NCI-H187 treated with DMSO at 0.1 percent for 48 hours (cell line): ENCODE measurements around the gene NOP16.
A peak's percentile ranks its signal among the peaks of the same experiment; 100 is the strongest.

Source experiments
- DNase-seq: peaks from one replicate; lab custom pipeline; 2025; lab: John Stamatoyannopoulos, UW

Gene NOP16

DNA sequence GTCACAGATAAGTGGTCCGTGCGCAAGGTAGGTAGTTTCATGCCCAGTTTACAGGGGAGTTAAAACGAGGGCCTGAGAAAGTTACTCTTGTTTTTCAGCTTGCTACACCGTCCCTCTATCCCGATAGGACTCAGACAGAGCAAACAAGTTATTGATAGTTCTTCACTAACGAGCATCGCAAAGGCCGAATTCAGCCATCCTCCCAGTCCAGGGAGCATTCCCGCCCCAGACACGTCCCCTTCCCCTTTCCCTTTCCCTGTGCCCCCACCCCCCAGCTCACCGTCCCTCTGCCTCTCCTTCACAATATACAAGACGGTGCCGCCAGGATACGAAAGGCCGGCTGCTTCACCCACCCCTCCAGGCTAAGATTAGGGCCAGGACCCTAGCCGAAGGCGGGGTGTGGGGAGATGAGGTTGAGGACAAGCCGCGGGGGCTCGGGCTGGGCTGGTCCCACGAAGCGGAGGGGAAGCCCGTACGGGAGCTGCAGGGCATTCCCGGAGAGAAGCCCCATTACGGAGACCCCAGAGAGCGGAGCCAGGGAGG is 27.4 kb downstream of the NOP16 start:
- no peak for DNase-seq

DNA sequence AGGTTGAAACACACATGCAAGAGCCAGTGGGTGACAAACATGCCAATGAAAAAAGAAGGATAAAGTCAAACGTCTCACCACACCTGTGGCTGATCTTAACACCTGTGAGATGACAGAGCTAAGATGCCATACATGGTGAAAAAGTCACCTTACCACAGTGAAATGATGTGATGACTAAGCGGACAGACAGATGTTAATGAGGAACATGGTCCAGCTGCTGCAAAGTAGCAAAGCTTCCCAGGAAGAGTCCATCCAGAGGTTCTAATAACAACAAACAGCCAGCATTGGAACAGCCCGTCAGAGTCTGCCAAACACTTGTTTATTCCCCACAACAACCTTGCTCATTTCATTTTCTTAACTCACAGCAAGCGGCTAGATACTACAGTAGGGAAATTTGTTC is 28.7 kb downstream of the NOP16 start:
- DNase-seq: no peak

DNA sequence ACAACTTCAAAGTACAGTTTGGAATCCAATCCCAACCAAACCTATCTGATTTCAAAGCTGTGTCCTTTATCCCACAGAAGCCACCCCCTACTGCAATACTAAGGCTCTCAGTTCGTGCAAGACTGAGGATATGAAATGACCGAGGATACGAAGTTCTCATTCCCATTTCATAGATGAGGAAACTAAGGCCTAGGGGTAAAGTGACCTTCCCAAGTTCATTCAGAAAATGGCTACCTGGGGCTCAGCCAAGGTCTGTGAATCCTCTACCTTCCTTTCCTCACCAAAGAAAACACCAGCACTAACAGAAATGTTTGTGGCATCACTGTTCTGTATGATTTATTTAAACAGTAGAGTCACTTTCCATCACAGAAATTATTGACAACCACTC is 32.2 kb downstream of the NOP16 start:
- no peak for DNase-seq

DNA sequence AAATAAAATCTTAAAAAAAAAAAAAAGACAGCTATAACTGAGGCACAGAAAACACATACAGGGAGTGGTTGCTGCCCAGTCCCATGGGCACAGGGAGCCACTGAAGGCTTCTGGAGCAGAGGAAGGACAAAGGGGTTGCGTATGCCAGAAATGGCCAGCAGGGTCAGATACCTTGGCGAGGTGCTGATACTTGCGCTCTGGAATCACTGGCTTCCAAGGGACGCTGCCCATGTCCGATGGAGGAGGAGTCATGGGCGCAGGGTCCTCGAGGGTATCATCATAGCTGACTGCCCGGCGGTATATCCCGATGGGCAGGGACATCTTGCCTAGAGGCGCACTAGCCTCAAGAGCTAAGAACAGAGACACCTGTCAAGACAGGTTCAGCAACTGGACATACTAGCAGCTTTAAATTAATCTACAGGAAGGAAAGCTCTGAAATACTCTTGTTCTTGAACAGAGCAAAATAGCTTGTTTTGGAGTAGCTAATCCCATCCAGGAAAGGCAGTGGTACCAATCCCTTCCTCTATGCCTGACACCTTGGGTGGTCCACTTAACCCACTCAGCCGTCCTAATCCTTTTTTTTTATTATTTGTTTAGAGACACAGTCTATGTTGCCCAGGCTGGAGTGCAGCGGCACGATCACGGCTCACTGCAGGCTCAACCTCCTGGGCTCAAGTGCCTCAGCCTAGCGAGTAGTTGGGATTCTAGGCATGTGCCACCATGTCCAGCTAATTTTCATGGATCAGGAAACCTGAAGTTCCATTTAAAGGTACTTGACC is 32.8 kb downstream of the NOP16 start:
- peak; percentile 20 for DNase-seq

DNA sequence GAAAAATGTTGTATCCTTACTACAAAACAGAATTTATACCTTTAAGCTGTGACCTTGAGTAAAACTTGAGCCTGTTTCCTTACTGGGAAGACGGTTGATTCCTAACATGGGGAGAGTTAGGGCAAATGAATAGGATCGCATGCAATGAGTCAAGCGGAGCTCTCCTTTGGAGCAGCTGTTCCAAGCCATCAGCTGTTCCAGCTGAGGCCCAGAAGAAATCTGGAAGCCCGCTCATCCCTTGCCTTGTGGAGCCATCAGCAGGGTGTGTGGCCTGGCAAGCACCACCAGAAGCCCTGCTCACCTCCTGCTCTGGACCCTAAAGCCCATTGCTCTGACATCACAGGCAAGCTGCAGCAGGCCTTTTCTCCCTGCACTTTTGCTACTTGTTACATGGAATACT is 34.9 kb downstream of the NOP16 start:
- DNase-seq: no peak

DNA sequence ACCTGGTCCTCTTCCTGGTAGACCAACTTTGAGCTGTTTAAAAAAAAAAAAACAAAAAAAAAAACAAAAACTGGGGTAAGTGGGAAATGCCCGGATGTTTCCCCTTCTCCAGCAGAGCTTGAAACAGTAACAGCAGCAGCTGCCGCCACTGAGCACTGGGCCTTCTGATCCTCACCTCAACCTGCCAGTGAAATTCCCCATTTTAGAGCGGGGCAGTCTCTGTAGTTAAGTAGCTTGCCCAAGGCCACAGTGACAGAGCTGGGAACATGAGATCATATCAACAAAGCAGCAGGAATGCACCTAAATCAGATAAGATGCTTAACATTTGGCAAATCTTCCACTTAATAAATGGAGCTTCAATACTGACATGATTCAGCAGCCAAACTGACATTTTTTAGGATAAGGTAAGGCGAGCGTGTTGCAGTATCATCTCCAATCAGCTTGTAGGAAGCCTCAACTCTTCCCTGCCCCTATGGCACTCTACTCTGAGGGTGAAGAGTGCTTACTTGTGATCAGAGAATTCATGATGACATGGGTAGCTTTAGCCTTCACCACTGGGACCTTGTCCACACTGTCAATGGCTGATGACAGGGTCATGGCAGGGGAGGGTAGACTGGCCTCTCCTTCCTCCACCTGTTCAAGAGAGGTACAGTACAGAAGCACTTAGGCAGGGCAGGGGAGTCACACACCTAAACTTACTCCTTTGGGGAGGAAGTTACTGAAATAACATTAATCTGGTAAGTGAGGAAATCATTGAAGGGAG is 36.1 kb downstream of the NOP16 start:
- DNase-seq: no peak

DNA sequence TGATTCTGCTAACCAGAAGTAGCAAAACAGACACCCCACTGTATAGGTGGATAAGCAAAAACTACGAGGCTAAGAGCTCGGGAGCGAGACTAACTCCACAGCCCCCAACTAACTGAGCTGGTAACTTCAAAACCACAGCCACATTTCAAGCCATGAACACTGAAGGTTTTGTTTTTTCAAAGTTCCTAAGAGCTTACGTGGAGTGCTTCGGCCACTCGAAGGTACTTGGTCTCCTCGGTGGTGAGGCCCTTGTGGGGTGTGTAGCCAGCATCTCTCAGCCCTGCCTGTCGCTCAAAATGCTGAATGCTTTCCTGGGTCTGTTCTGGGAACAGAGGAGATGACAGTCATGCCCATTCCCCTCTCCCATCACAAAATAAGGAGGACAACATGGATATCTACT is 38.0 kb downstream of the NOP16 start:
- DNase-seq: no peak

DNA sequence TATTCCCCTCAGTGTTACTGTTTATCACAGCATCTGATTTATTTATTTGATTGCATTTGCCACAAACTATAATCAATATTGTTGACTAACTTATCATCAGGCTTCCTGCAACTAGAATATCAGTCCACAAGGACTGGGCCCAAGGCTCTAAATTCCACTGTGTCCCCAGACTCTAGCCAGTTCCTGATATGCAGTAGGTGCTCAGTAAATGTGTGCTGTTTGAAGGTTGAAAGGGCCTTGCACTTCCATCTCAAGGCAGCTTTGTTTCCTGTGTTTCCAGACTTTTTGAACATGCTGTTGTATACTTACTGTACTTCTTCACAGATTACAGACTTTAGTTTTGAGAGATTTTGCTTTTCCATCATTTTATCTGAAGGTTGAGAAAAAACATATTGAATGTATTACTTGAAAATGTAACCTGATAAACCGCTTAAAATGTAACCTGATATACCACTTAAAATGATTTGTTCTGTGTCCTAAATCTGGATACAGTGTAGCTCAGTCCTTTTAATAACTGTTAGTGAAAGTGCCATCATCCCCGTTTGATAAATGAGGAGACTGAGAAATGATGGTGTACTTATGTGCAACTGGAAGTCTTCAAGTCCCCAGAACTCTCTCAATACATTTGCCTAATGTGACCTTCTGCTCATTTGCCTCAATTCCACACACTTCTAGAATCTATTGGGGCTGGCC is 45.5 kb downstream of the NOP16 start:
- DNase-seq: no peak

DNA sequence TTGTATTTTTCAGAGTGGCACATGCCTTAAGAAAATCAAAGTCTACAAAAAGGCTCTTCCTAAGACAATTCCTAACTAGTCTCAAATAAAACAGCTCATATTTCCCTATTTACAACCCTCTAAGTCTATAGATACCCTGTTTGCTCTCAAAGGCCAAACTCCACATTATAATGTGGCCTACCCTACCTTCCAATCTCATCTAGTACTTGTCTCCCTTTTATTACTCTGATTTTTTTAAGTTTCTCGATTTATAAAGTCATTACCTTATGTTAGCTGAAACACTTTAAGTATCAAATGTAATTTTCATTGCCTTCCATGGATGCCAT is 46.3 kb downstream of the NOP16 start:
- no peak for DNase-seq

DNA sequence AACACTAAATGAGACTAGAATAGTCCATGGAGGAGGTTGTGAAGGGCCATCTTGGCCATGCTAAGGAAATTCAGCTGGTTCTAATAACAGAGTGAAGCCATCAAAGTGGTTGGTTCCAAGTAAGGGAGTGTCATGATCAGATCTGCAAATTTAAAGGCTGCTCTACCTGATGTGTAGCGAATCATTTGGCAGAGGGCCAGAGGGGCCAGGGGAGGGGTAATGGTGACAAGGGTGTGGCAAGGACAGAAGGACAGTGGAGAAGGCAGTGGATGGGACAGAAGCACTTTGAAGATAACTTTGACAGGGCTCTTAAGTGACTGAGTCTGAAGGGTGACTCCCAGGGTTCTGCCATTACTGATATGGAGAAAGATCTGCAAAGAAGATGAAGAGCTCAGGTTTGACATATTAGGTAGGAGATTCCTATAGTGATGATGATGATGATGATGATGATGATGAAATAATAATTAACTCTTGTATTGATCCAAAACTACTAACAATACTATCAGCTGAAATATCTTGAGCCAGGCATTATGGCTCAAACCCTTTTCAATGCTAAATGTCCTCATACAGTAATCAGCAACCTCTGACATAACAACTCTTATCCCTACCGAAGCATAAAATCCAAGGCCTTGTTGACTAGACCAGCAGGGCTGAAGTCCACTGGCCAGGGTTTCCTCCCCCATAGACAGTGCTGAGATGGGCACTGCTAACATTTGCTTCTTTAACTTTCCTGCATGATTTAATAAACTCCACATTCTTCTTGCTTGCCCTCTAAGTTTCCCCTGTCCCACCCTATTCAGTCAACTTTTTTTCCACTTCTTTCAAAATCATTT is 46.9 kb downstream of the NOP16 start:
- no peak for DNase-seq

DNA sequence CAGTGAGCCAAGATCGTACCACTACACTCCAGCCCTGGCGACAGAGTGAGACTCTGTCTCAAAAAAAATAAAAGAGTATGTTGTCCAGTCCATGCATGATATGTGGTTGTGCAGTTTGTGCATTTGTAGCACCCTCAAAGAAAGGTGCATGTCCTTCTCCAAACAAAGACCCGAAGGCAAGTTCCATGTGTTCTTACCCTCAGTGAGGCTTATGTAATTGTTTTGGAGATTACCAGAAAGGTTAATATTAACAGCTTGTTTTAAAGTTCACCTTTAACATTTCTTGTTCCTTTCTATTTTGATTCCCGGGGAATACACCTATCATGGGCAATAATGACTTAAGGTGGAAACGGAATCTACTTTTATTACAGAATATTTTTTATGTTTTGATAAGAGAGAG is 49.1 kb downstream of the NOP16 start:
- no peak for DNase-seq

DNA sequence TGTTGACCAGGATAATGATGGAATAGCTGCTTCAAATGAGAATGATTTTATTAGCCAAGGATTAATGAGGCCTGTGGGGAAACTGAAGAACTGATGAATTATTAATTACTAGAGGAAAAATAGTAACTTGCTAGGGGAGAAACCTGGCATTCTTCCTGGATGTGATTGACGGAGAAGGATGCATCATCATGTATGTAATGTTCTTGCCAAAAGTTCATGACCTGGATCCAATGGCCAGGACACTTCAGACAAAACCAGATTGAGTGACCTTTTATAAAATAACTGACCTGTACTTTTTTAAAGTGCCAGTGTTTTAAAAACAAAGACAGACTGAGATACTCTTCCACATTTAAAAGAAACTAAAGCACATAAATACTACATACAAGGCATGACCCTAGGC is 50.5 kb downstream of the NOP16 start:
- DNase-seq: no peak

DNA sequence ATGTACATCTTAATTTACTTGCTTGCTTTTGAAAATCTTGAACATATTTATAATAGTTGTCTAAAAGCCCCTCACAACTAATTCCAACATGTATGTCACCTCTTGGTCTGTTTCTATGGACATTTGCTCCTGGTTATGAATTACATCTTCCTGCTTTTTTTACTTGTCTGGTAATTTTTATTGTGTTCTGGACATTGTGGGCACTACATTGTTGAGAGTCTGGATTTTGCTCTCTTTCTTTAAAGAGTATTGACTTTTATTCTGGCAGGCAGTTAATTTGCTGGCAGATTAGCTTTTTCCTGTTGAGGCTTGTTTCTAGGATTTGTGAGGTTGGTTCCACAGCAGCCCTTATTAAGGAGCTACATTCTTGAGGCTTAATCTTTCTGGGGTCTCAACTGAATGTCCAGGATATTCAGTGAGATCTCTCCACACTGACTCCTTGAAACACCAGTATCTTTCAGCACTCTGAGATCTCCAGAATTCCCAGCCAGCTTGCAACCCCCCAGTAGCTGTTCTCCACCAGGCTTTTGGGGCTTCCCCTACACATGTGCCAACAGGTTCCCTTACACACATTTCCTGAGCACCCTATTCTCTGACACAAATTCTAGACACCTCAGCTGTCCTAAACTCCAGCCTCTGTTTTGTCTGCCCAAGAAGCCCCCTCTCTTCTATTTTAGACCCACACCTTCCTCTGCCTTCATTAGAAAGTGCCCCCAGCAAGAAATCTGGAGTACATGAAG is 54.2 kb downstream of the NOP16 start:
- no peak for DNase-seq
